GM12875 (cell line): ENCODE measurements around the gene KLHL22.

Experiments
- H3K4me3 ChIP-seq: one replicate; pipeline ENCODE4 v1.5.1; 2011; ENCODE audit warnings: low read depth, low read length, control low read depth
- CTCF ChIP-seq: IDR thresholded peaks from 2 replicates; pipeline ENCODE4 v1.5.1; 2011; ENCODE audit warnings: low read depth, mild to moderate bottlenecking, control low read depth, inconsistent platforms, low read length, moderate library complexity, borderline replicate concordance; ENCODE audit not compliant: insufficient read depth

KLHL22 gene

DNA sequence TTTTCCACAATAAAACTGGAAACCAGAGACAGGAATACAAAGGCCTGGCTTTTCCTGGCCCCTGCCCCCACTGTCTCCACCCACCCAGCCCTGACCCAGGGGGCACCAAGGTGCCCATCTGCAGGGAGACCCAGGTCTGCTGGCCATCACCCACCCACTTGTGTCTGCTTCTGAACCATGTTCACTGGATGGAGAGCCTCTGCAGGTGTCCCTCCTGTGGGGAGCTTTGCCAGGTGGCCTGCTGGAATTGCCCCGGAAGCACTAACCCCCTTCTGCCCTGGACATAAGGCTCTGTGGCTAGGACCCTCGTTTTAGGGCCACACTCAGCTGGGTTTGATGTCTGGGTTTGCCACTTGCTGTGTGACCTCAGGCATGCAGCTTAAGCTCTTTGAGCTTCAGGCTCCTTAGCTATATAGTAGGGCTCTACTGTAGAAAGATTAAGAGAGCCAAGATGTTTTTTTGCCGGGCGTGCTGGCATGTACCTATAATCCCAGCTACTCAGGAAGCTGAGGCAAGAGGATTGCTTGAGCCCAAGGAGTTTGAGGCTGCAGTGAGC lies 61.8 kb downstream of the KLHL22 start:
- TF ChIP-seq CTCF, result no peak
- H3K4me3 ChIP-seq, result no peak overlapping the region

GRCh38 chr22:20433191-20433590 lies 62.4 kb downstream of the KLHL22 start:
- H3K4me3 ChIP-seq, result no peak overlapping the region
- no peak for TF ChIP-seq CTCF

DNA sequence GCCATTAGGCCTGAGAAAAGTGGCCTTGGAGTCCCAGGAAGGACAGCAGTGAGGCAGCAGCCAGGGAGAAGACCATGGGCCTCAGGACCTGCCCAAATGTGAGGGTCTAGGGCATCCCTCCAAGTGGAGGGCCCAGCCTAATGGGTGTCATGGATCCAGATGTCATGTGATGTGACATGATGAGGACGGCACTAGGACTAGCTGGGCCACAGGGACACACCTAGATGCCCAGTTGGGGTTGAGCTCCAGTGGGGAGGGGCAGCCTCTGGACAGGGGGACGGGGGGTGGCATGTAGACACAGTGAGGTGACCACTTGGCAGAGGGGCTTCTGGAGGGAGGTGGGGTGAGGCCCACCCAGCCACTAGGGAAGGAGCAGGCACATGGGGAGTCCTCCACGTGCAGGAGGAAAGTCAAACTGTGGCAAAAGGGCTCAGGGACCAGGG lies 63.3 kb downstream of the KLHL22 start:
- TF ChIP-seq CTCF, result no peak
- H3K4me3 ChIP-seq, result no peak overlapping the region

- TF ChIP-seq CTCF, result no peak
- H3K4me3 ChIP-seq, result no peak overlapping the region
Measured at GRCh38 chr22:20431511-20432192, 63.9 kb downstream of the KLHL22 start.

DNA sequence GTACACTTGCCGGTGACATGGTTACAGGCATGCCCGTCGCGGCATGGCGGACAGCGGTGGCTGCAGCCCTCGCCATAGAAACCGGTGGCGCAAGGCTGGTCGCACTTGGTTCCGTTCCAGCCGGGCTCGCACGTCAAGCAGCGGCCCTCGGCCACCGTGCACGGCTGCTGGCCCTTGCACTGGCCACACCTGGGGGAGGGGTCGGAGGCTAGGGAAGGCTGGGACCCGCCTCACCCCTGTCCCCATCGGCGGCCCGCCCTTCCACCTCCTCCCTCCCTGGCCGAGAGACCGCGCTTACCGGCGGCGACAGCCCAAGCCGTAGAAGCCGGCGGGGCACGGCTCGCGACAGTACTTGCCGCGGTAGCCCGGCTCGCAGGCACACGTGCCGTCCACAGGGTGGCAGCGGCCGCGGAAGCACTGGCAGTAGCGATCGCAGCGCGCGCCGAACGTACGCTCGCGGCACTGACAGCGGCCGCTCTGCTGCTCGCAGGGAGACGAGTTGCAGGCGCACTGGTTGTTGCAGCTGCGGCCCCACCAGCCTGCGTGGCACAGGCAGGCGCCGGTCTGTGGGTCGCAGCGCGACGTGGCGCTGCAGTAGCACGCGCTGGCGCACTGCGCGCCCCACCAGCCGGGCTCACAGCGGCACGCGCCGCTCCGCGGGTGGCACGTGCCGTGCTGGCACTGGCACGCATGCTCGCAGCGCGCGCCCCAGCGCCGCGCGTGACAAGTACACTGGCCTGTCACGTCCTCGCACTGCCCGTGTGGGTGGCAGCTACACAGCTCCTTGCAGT lies 64.7 kb downstream of the KLHL22 start:
- no peak overlapping the region for H3K4me3 ChIP-seq
- TF ChIP-seq CTCF, result peak; percentile 18; the same call in 1 of the 2 replicates

GRCh38 chr22:20430101-20430719 lies 65.4 kb downstream of the KLHL22 start:
- H3K4me3 ChIP-seq, result no peak overlapping the region
- TF ChIP-seq CTCF, result no peak
